ENCODE measurements around the gene GRAMD1B.

GRAMD1B gene

GRCh38 chr11:123478352-123478987 lies 48.4 kb downstream of the GRAMD1B start:
- peak; percentile 80 for DNase-seq

GRCh38 chr11:123479048-123479837 lies 49.2 kb downstream of the GRAMD1B start:
- DNase-seq = no peak

- no peak for DNase-seq
These were observed 50.3 kb downstream of the GRAMD1B start for GRCh38 chr11:123480290-123480815.

GRCh38 chr11:123480882-123481281 lies 50.8 kb downstream of the GRAMD1B start:
- no peak for DNase-seq

- DNase-seq = no peak
These were observed 51.6 kb downstream of the GRAMD1B start for GRCh38 chr11:123481640-123482039.

GRCh38 chr11:123482218-123482617 lies 52.1 kb downstream of the GRAMD1B start:
- no peak for DNase-seq

GRCh38 chr11:123483058-123483457 lies 53.0 kb downstream of the GRAMD1B start:
- DNase-seq = no peak

GRCh38 chr11:123483466-123483865 lies 53.4 kb downstream of the GRAMD1B start:
- no peak for DNase-seq

- DNase-seq = no peak
These were observed 54.4 kb downstream of the GRAMD1B start for GRCh38 chr11:123484448-123484847.

GRCh38 chr11:123487157-123487744 lies 57.2 kb downstream of the GRAMD1B start:
- DNase-seq = no peak

- DNase-seq = no peak
These were observed 60.5 kb downstream of the GRAMD1B start for GRCh38 chr11:123490527-123490926.

- no peak for DNase-seq
These were observed 61.2 kb downstream of the GRAMD1B start for GRCh38 chr11:123491241-123491640.

- no peak for DNase-seq
These were observed 63.4 kb downstream of the GRAMD1B start for GRCh38 chr11:123493349-123494063.

- DNase-seq = no peak
These were observed 64.4 kb downstream of the GRAMD1B start for GRCh38 chr11:123494195-123495050.

- DNase-seq = no peak
These were observed 74.3 kb downstream of the GRAMD1B start for GRCh38 chr11:123504401-123504800.

- no peak for DNase-seq
These were observed 75.7 kb downstream of the GRAMD1B start for GRCh38 chr11:123505546-123506299.

GRCh38 chr11:123507043-123507442 lies 77.0 kb downstream of the GRAMD1B start:
- DNase-seq = no peak

- peak; percentile 62 for DNase-seq
These were observed 79.9 kb downstream of the GRAMD1B start for GRCh38 chr11:123509737-123510578.

- DNase-seq = no peak
These were observed 80.5 kb downstream of the GRAMD1B start for GRCh38 chr11:123510579-123510905.

- peak; percentile 95 for DNase-seq
These were observed 81.2 kb downstream of the GRAMD1B start for GRCh38 chr11:123511037-123511870.
